Caki2 (cell line): Measurements from ENCODE around the gene FBXO7. TPM values are rescaled to one million over a fixed set of nuclear protein-coding genes. Genes with fewer than 3 reads are reported as not detected.

Source experiments
- DNase-seq: peaks from one replicate; pipeline ENCODE4 v3.0.0-alpha.2; 2015; ENCODE audit warnings: low read depth
- in situ Hi-C: cut with HindIII; loops from 2 replicates; pipeline ENCODE4 v1.10.0; 2016; ENCODE audit warnings: low sequenced_read_pairs, low pct_unique_long_range_greater_than_20kb, mixed read lengths
- total RNA-seq: library from RNA; depleted of rRNA; stranded (reverse); fragments of >200 nt; shearing (Covaris generic); gene quantifications from 2 replicates; pipeline ENCODE4 v1.2.3, GENCODE V29; 2014; ENCODE audit warnings: low replicate concordance; rRNA removed

Gene FBXO7
- total RNA-seq, 1 experiment from 2014 or later: 145 TPM

- in situ Hi-C loops: no loop called here
- no peak for DNase-seq
These were observed 68.2 kb downstream of the FBXO7 start for GRCh38 chr22:32542677-32543357.

- DNase-seq: no peak
- in situ Hi-C loops: no loop called here
These were observed 70.4 kb downstream of the FBXO7 start for GRCh38 chr22:32544953-32545558.

GRCh38 chr22:32545801-32546200 lies 71.2 kb downstream of the FBXO7 start:
- DNase-seq: no peak
- in situ Hi-C loops: no loop called here

GRCh38 chr22:32546496-32546895 lies 71.9 kb downstream of the FBXO7 start:
- in situ Hi-C loops: no loop called here

GRCh38 chr22:32546935-32547334 lies 72.3 kb downstream of the FBXO7 start:
- in situ Hi-C loops: no loop called here
- no peak for DNase-seq

More at GRCh38 chr22:32546496-32546895, 71.9 kb downstream of the FBXO7 start:
- no peak for DNase-seq

- no peak for DNase-seq
- in situ Hi-C loops: no loop called here
These were observed 73.4 kb downstream of the FBXO7 start for GRCh38 chr22:32548039-32548438.

Other genes with a start within 250 kb of the FBXO7 start
- 0.10 TPM in 1 of 2 replicates, not detected in the other for gene SLC5A4, start 219.5 kb upstream of the FBXO7 start, total RNA-seq
- not detected in 2 replicates for gene RFPL3, start 116.9 kb upstream of the FBXO7 start, total RNA-seq
- gene RTCB, start 62.6 kb upstream of the FBXO7 start, total RNA-seq: 258 and 298 TPM in 2 replicates
- gene BPIFC, start 10.4 kb upstream of the FBXO7 start, total RNA-seq: not detected in 2 replicates